Sigmoid colon (tissue), 4 donors: ENCODE results near the gene TCF12.

Experiments used
- CTCF ChIP-seq, 4 experiments: fragments of 450-650 bp in 3 of 4; fragments of 200-600 bp in 1 of 4; IDR thresholded peaks; one replicate each; pipeline ENCODE4 v1.5.1; 2016 to 2019; ENCODE audit warnings: antibody characterized with exemption in 4 of 4, mild to moderate bottlenecking in 3 of 4, moderate library complexity in 2 of 4
- EP300 ChIP-seq, 4 donors: sonication (generic); formaldehyde crosslinking; IDR thresholded peaks; one replicate each; pipeline ENCODE4 v1.6.1; 2017; ENCODE audit warnings: antibody characterized with exemption in 4 of 4
- POLR2AphosphoS5 ChIP-seq, 4 donors: sonication (generic); formaldehyde crosslinking; IDR thresholded peaks; one replicate each; pipeline ENCODE4 v1.6.1; 2017; ENCODE audit warnings: antibody characterized with exemption in 4 of 4

GRCh38 chr15:56906766-56907165 lies 11.7 kb upstream of the TCF12 start:
- TF ChIP-seq CTCF (IDR thresholded peaks at IDR 0.05) (no peak), POLR2AphosphoS5 (IDR thresholded peaks at IDR 0.05) (no peak), EP300 (IDR thresholded peaks at IDR 0.05) (no peak)
